ENCODE results near the gene AKR7A3. TPM values are rescaled to one million over a fixed set of nuclear protein-coding genes. Genes with fewer than 3 reads are reported as not detected.

AKR7A3 gene
- total RNA-seq, 1 donor from 2014 or later: 0.39 TPM

GRCh38 chr1:19251305-19252196 is 37.0 kb downstream of the AKR7A3 start, which contains the start of the genes EMC1 and MRTO4:
EMC1 (minus strand) TSS chr1:19251524; CDS start chr1:19251509, 15 bp downstream.
MRTO4 (plus strand) TSS chr1:19251805; CDS start chr1:19251836, 31 bp downstream.
- peak; percentile 63 for DNase-seq

GRCh38 chr1:19250629-19251304 is 37.8 kb downstream of the AKR7A3 start:
- DNase-seq: no peak

GRCh38 chr1:19240673-19241538 is 47.7 kb downstream of the AKR7A3 start:
- peak; percentile 66 for DNase-seq

GRCh38 chr1:19239876-19240275 is 48.7 kb downstream of the AKR7A3 start:
- DNase-seq: no peak

GRCh38 chr1:19234224-19234623 is 54.3 kb downstream of the AKR7A3 start:
- no peak for DNase-seq

Small RNA genes lying within 50 kb of the gene (small RNA-seq; reads per million reads assigned to genes)
- gene RNU6-1099P (ENCODE audit: low replicate concordance): not detected

Other genes with a start within 250 kb of the AKR7A3 start
- 93.4 TPM for gene UBR4, start 78.5 kb downstream of the AKR7A3 start, total RNA-seq
- gene EMC1, start 37.2 kb downstream of the AKR7A3 start, total RNA-seq: 32.5 TPM
- gene MRTO4, start 37.0 kb downstream of the AKR7A3 start, total RNA-seq: 15.0 TPM
- gene AKR7A2, start 23.4 kb upstream of the AKR7A3 start, total RNA-seq: 35.9 TPM
- 6.2 TPM for gene SLC66A1, start 23.6 kb upstream of the AKR7A3 start, total RNA-seq
- gene CAPZB, start 196.8 kb upstream of the AKR7A3 start, total RNA-seq: 61.6 TPM

All from skin of body (tissue), 3 donors.